Measurements from ENCODE around the gene PLEKHB1. TPM values are rescaled to one million over a fixed set of nuclear protein-coding genes. Genes with fewer than 3 reads are reported as not detected.

Gene PLEKHB1
- total RNA-seq, 3 donors from 2014 or later (not counting 1 experiment from before 2014, with no cell fraction given): 2.9 to 4.3 (median 3.9) TPM

DNA sequence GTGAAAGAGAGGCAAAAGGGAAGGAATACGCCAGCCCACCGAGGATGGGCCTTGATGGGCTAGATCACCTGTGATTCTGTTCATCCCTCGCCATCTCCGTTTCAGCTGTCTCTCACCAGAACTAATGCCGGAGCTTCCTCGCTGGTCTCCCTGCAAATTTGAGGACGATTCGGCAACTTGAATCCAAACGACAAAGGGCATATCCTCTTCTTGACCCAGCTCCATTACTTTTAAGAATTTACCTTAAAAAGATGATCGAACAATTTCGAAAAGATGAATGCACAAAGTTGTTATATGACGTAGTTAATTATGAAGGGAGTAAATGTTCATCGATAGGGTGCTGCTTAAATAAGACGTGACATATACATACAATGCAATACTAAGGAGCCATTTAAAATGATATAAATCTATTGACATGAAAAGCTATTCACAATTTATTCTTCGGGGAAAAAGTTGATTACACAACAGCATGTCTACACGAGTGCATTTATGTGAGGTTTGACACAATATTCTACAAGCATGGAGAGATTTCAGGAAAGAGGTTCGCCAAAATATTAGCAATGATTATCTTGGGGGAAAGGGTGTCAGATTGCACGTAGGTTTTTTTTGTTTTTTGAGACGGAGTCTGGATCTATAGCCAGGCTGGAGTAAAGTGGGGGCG is 47.5 kb upstream of the PLEKHB1 start:
- peaks cover 33% of the 10 kb centered on the region in 2 donors for H3K4me1 Mint-ChIP-seq
- whole genome bisulfite sequencing (ENCODE audit: insufficient coverage): 41% methylated on average over 15 of the region's 20 CpGs
- no peaks in the 10 kb centered on the region for H3K9me3 Mint-ChIP-seq
- H3K36me3 Mint-ChIP-seq: no peaks in the 10 kb centered on the region
- H3K27me3 Mint-ChIP-seq (ENCODE audit: low read depth in 2 of 2): no peaks in the 10 kb centered on the region
- DNase-seq (no peak), ATAC-seq (no peak)
- Histone ChIP-seq H3K27me3 (ENCODE audit: control insufficient read depth, insufficient read depth, low read length) (no peaks in the 10 kb centered on the region), H3K27ac (ENCODE audit: low read length) (peak overlapping the region; percentile 86), H3K4me1 (ENCODE audit: control insufficient read depth, insufficient read depth, low read length) (peaks cover 15% of the 10 kb centered on the region), H3K4me3 (ENCODE audit: low read length) (peak overlapping the region; percentile 93), H3K36me3 (ENCODE audit: control insufficient read depth, insufficient read depth, low read length) (no peaks in the 10 kb centered on the region), H3K9me3 (ENCODE audit: control insufficient read depth, insufficient read depth, low read length) (no peaks in the 10 kb centered on the region)
- H3K4me3 Mint-ChIP-seq: peak overlapping the region; percentile 97
- TF ChIP-seq, protein P1, sequence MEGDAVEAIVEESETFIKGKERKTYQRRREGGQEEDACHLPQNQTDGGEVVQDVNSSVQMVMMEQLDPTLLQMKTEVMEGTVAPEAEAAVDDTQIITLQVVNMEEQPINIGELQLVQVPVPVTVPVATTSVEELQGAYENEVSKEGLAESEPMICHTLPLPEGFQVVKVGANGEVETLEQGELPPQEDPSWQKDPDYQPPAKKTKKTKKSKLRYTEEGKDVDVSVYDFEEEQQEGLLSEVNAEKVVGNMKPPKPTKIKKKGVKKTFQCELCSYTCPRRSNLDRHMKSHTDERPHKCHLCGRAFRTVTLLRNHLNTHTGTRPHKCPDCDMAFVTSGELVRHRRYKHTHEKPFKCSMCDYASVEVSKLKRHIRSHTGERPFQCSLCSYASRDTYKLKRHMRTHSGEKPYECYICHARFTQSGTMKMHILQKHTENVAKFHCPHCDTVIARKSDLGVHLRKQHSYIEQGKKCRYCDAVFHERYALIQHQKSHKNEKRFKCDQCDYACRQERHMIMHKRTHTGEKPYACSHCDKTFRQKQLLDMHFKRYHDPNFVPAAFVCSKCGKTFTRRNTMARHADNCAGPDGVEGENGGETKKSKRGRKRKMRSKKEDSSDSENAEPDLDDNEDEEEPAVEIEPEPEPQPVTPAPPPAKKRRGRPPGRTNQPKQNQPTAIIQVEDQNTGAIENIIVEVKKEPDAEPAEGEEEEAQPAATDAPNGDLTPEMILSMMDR (IDR thresholded peaks at IDR 0.05): no peak
- intact Hi-C loops (cut with micrococcal nuclease): no loop called here
- H3K27ac Mint-ChIP-seq: peak overlapping the region; percentile 90

DNA sequence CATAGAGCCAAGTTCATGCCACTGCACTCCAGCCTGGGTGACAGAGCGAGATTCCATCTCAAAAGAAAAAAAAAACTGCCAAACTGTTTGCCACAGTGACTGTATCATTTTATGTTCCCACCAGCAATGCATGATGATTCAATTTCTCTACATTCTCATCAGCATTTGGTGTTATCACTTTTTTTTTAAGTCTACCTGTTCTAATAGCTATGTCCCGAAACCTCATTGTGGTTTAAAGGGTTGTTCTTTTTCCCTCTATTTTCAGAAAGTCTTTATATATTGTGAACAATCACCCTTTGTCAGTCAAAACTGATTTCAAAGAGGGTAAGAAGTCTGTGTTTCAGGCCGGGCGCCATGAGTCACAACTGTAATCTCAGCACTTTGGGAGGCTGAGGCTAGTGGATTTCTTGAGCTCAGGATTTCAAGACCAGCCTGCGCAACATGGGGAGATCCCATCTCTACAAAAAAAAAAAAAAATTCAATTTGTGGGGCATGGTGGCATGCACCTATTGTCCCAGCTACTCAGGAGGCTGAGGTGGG is 33.7 kb upstream of the PLEKHB1 start:
- no peak overlapping the region for H3K4me3 ChIP-seq (ENCODE audit: low read length)
- H3K4me3 Mint-ChIP-seq: no peak overlapping the region
- H3K36me3 ChIP-seq (ENCODE audit: control insufficient read depth, insufficient read depth, low read length): no peaks in the 10 kb centered on the region
- no peak overlapping the region for H3K27ac Mint-ChIP-seq
- no peaks in the 10 kb centered on the region for H3K36me3 Mint-ChIP-seq
- peaks cover 9% of the 10 kb centered on the region in 2 donors for H3K27me3 Mint-ChIP-seq (ENCODE audit: low read depth in 2 of 2)
- H3K9me3 Mint-ChIP-seq: no peaks in the 10 kb centered on the region
- H3K9me3 ChIP-seq (ENCODE audit: control insufficient read depth, insufficient read depth, low read length): no peaks in the 10 kb centered on the region
- ATAC-seq: no peak
- no peak overlapping the region for H3K27ac ChIP-seq (ENCODE audit: low read length)
- no peaks in the 10 kb centered on the region for H3K4me1 Mint-ChIP-seq
- WGBS (ENCODE audit: insufficient coverage): 83% methylated on average over 3 of the region's 5 CpGs
- intact Hi-C loops (cut with micrococcal nuclease): no loop called here
- H3K27me3 ChIP-seq (ENCODE audit: control insufficient read depth, insufficient read depth, low read length): no peaks in the 10 kb centered on the region
- TF ChIP-seq, protein P1 (IDR thresholded peaks at IDR 0.05): no peak
- no peaks in the 10 kb centered on the region for H3K4me1 ChIP-seq (ENCODE audit: control insufficient read depth, insufficient read depth, low read length)
- no peak for DNase-seq

DNA sequence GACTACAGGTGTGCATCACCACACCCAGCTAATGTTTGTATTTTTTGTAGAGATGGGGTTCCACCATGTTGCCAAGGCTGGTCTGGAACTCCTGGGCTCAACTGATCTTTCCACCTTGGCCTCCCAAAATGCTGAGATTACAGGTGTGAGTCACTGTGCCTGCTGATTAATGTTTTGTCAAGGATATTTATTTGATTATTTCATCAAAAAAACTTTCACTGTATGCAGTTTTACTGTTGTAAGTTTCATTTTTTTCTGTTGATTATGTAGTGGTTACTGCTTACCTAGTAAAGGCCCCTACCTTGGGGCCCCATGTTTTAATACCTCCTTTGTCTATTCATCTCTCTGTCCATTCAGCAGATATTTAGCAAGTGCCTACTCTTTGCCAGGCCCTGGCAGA is 31.8 kb upstream of the PLEKHB1 start:
- Histone ChIP-seq H3K9me3 (ENCODE audit: control insufficient read depth, insufficient read depth, low read length) (no peaks in the 10 kb centered on the region), H3K36me3 (ENCODE audit: control insufficient read depth, insufficient read depth, low read length) (no peaks in the 10 kb centered on the region), H3K27me3 (ENCODE audit: control insufficient read depth, insufficient read depth, low read length) (no peaks in the 10 kb centered on the region), H3K4me1 (ENCODE audit: control insufficient read depth, insufficient read depth, low read length) (no peaks in the 10 kb centered on the region), H3K27ac (ENCODE audit: low read length) (no peak overlapping the region), H3K4me3 (ENCODE audit: low read length) (no peak overlapping the region)
- no peaks in the 10 kb centered on the region for H3K9me3 Mint-ChIP-seq
- ATAC-seq (no peak), DNase-seq (no peak)
- no peaks in the 10 kb centered on the region for H3K36me3 Mint-ChIP-seq
- no peak overlapping the region for H3K4me3 Mint-ChIP-seq
- intact Hi-C loops (cut with micrococcal nuclease): no loop called here
- peaks cover 5 to 7% of the 10 kb centered on the region in 2 donors for H3K27me3 Mint-ChIP-seq (ENCODE audit: low read depth in 2 of 2)
- H3K4me1 Mint-ChIP-seq: no peaks in the 10 kb centered on the region
- H3K27ac Mint-ChIP-seq: no peak overlapping the region
- TF ChIP-seq, protein P1 (IDR thresholded peaks at IDR 0.05): no peak

All from natural killer cell (primary cell).